ENCODE results near the gene MAB21L3. TPM values are rescaled to one million over a fixed set of nuclear protein-coding genes. Genes with fewer than 3 reads are reported as not detected.
A peak's percentile ranks its signal among the peaks of the same experiment; 100 is the strongest.

MAB21L3 gene
- total and polyA plus RNA-seq, 2 of the 13 experiments (the other 11 are each of a cell fraction or from before 2014, with no cell fraction given) = 0.55 to 4.1 TPM

DNA sequence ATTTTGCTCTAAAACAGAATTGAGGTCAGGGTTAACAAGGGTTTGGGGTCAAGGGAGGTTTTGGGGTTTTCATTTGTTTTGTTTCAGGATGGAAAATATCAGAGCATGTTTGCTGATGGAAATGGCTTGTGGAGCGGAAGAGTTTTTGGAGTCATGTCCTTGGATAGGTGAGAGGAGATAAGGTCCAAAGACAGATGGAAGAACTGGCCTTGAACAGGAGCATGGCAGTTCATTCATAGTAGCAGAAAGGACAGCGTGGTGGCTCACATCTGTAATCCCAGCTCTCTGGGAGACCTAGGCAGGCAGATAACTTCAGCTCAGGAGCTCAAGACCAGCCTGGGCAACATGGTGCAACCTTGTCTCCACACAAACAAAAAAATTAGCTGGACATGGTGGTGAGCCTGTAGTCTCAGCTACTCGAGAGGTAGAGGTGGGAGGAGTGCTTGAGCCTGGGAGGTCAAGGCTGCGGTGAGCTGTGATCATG lies 65.1 kb downstream of the MAB21L3 start (continued):
- no peak for TF ChIP-seq FOXC1 (CRISPR knock-in tag; IDR thresholded peaks at IDR 0.05; ENCODE audit: borderline replicate concordance)
- no peak for TF ChIP-seq ZSCAN20 (CRISPR knock-in tag; IDR thresholded peaks at IDR 0.05; ENCODE audit: borderline replicate concordance)
- TF ChIP-seq ZNF557 (CRISPR knock-in tag; IDR thresholded peaks at IDR 0.05) = no peak
- 0 out of 2 replicates have a peak, but pooled peaks have one; percentile 34 for TF ChIP-seq ZMYM2 (CRISPR knock-in tag; IDR thresholded peaks at IDR 0.05)
- TF ChIP-seq, protein P1, sequence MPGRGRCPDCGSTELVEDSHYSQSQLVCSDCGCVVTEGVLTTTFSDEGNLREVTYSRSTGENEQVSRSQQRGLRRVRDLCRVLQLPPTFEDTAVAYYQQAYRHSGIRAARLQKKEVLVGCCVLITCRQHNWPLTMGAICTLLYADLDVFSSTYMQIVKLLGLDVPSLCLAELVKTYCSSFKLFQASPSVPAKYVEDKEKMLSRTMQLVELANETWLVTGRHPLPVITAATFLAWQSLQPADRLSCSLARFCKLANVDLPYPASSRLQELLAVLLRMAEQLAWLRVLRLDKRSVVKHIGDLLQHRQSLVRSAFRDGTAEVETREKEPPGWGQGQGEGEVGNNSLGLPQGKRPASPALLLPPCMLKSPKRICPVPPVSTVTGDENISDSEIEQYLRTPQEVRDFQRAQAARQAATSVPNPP (CRISPR knock-in tag; IDR thresholded peaks at IDR 0.05) = no peak
- TF ChIP-seq LCORL (IDR thresholded peaks at IDR 0.05) = no peak
- TF ChIP-seq LCORL (CRISPR knock-in tag; IDR thresholded peaks at IDR 0.05) = peak; percentile 27; the same call in 1 of the 2 replicates
- TF ChIP-seq U2AF2 (IDR thresholded peaks at IDR 0.05; ENCODE audit: low read depth, low read length) = no peak
- TF ChIP-seq MBD4 (IDR thresholded peaks at IDR 0.05; ENCODE audit: borderline replicate concordance, low read length) = no peak
- no peak for TF ChIP-seq SAFB2 (CRISPR knock-in tag; IDR thresholded peaks at IDR 0.05; ENCODE audit: borderline replicate concordance, low read depth)
- TF ChIP-seq HDAC2 (CRISPR knock-in tag; IDR thresholded peaks at IDR 0.05) = peak; percentile 75
- no peak for TF ChIP-seq KAT2B (IDR thresholded peaks at IDR 0.05; ENCODE audit: borderline replicate concordance, low read depth, low read length)
- TF ChIP-seq HDAC1 (CRISPR knock-in tag; IDR thresholded peaks at IDR 0.05) = peak; percentile 33; the same call in 1 of the 2 replicates
- TF ChIP-seq, protein P2, sequence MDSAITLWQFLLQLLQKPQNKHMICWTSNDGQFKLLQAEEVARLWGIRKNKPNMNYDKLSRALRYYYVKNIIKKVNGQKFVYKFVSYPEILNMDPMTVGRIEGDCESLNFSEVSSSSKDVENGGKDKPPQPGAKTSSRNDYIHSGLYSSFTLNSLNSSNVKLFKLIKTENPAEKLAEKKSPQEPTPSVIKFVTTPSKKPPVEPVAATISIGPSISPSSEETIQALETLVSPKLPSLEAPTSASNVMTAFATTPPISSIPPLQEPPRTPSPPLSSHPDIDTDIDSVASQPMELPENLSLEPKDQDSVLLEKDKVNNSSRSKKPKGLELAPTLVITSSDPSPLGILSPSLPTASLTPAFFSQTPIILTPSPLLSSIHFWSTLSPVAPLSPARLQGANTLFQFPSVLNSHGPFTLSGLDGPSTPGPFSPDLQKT (CRISPR knock-in tag; IDR thresholded peaks at IDR 0.05; ENCODE audit: borderline replicate concordance) = no peak
- TF ChIP-seq, protein P3, sequence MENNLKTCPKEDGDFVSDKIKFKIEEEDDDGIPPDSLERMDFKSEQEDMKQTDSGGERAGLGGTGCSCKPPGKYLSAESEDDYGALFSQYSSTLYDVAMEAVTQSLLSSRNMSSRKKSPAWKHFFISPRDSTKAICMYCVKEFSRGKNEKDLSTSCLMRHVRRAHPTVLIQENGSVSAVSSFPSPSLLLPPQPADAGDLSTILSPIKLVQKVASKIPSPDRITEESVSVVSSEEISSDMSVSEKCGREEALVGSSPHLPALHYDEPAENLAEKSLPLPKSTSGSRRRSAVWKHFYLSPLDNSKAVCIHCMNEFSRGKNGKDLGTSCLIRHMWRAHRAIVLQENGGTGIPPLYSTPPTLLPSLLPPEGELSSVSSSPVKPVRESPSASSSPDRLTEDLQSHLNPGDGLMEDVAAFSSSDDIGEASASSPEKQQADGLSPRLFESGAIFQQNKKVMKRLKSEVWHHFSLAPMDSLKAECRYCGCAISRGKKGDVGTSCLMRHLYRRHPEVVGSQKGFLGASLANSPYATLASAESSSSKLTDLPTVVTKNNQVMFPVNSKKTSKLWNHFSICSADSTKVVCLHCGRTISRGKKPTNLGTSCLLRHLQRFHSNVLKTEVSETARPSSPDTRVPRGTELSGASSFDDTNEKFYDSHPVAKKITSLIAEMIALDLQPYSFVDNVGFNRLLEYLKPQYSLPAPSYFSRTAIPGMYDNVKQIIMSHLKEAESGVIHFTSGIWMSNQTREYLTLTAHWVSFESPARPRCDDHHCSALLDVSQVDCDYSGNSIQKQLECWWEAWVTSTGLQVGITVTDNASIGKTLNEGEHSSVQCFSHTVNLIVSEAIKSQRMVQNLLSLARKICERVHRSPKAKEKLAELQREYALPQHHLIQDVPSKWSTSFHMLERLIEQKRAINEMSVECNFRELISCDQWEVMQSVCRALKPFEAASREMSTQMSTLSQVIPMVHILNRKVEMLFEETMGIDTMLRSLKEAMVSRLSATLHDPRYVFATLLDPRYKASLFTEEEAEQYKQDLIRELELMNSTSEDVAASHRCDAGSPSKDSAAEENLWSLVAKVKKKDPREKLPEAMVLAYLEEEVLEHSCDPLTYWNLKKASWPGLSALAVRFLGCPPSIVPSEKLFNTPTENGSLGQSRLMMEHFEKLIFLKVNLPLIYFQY (CRISPR knock-in tag; IDR thresholded peaks at IDR 0.05; ENCODE audit: borderline replicate concordance) = 0 out of 2 replicates have a peak, but pooled peaks have one; percentile 11
- no peak for TF ChIP-seq PTBP1 (IDR thresholded peaks at IDR 0.05; ENCODE audit: low read depth, low read length, poor library complexity, severe bottlenecking)
- peak; percentile 82 for TF ChIP-seq ISL2 (CRISPR knock-in tag; IDR thresholded peaks at IDR 0.05)
- TF ChIP-seq ZNF879 (CRISPR knock-in tag; IDR thresholded peaks at IDR 0.05) = no peak
- TF ChIP-seq RELA (CRISPR knock-in tag; IDR thresholded peaks at IDR 0.05) = no peak
- TF ChIP-seq, protein P4, sequence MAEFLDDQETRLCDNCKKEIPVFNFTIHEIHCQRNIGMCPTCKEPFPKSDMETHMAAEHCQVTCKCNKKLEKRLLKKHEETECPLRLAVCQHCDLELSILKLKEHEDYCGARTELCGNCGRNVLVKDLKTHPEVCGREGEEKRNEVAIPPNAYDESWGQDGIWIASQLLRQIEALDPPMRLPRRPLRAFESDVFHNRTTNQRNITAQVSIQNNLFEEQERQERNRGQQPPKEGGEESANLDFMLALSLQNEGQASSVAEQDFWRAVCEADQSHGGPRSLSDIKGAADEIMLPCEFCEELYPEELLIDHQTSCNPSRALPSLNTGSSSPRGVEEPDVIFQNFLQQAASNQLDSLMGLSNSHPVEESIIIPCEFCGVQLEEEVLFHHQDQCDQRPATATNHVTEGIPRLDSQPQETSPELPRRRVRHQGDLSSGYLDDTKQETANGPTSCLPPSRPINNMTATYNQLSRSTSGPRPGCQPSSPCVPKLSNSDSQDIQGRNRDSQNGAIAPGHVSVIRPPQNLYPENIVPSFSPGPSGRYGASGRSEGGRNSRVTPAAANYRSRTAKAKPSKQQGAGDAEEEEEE (CRISPR knock-in tag; IDR thresholded peaks at IDR 0.05; ENCODE audit: borderline replicate concordance) = no peak
- TF ChIP-seq SRSF9 (IDR thresholded peaks at IDR 0.05; ENCODE audit: borderline replicate concordance, insufficient read depth, low read depth, low read length, poor library complexity, severe bottlenecking) = no peak
- no peak for TF ChIP-seq SKI (IDR thresholded peaks at IDR 0.05; ENCODE audit: partially characterized antibody)
- no peak for TF ChIP-seq KDM4B (CRISPR knock-in tag; IDR thresholded peaks at IDR 0.05)
- TF ChIP-seq ZNF205 (CRISPR knock-in tag; IDR thresholded peaks at IDR 0.05) = no peak
